DMS 273 (cell line): Measurements from ENCODE around the gene CCDC34.

Experiments
- DNase-seq: peaks from one replicate; lab custom pipeline; 2025; ENCODE audit not compliant: unreplicated experiment; lab: John Stamatoyannopoulos, UW

Gene CCDC34

GRCh38 chr11:27362749-27363575 lies at the start of gene CCDC34:
Gene CCDC34 (minus strand): TSS chr11:27363215. CDS start chr11:27363194, 21 bp downstream.
- DNase-seq: peak; percentile 97

GRCh38 chr11:27412192-27412691 lies 49.2 kb upstream of the CCDC34 start:
- no peak for DNase-seq

GRCh38 chr11:27411328-27411727 lies 48.3 kb upstream of the CCDC34 start:
- DNase-seq: no peak

GRCh38 chr11:27410272-27410671 lies 47.3 kb upstream of the CCDC34 start:
- DNase-seq: no peak

- no peak for DNase-seq
These were observed 46.7 kb upstream of the CCDC34 start for GRCh38 chr11:27409742-27410141.

GRCh38 chr11:27409049-27409448 lies 46.0 kb upstream of the CCDC34 start:
- no peak for DNase-seq

- DNase-seq: no peak
These were observed 45.3 kb upstream of the CCDC34 start for GRCh38 chr11:27408246-27408800.

- DNase-seq: no peak
These were observed 43.7 kb upstream of the CCDC34 start for GRCh38 chr11:27406498-27407354.

GRCh38 chr11:27405134-27405533 lies 42.1 kb upstream of the CCDC34 start:
- DNase-seq: no peak

- no peak for DNase-seq
These were observed 41.4 kb upstream of the CCDC34 start for GRCh38 chr11:27404427-27404826.

GRCh38 chr11:27403195-27403594 lies 40.2 kb upstream of the CCDC34 start:
- no peak for DNase-seq

GRCh38 chr11:27402450-27402849 lies 39.4 kb upstream of the CCDC34 start:
- no peak for DNase-seq

- DNase-seq: no peak
These were observed 38.9 kb upstream of the CCDC34 start for GRCh38 chr11:27401833-27402316.

- no peak for DNase-seq
These were observed 38.3 kb upstream of the CCDC34 start for GRCh38 chr11:27401280-27401832.

GRCh38 chr11:27398400-27398770 lies 35.4 kb upstream of the CCDC34 start:
- peak; percentile 83 for DNase-seq

- DNase-seq: peak; percentile 69
These were observed 34.8 kb upstream of the CCDC34 start for GRCh38 chr11:27397624-27398399.

GRCh38 chr11:27396259-27396839 lies 33.3 kb upstream of the CCDC34 start:
- no peak for DNase-seq

- peak; percentile 36 for DNase-seq
These were observed 32.7 kb upstream of the CCDC34 start for GRCh38 chr11:27395556-27396258.

GRCh38 chr11:27394781-27395228 lies 31.8 kb upstream of the CCDC34 start:
- DNase-seq: no peak
